A673 (cell line): Measurements from ENCODE around the gene CUX1. TPM values are rescaled to one million over a fixed set of nuclear protein-coding genes. Genes with fewer than 3 reads are reported as not detected.

Experiments used
- BruUV-seq: library from RNA; stranded (reverse); fragments of 400-500 nt; replicated peaks from 2 replicates; lab custom pipeline; 2021; lab: Mats Ljungman, UMichigan
- CTCF ChIA-PET: fragments of 300-600 bp; sonication (Branson Sonifier 250); formaldehyde crosslinking; loops from one replicate; lab custom pipeline; 2022; ENCODE audit warnings: antibody characterized with exemption; lab: Charles Lee
- POLR2A ChIA-PET: fragments of 300-600 bp; sonication (Branson Sonifier 250); formaldehyde crosslinking; loops from one replicate; lab custom pipeline; 2022; ENCODE audit warnings: antibody characterized with exemption; ENCODE audit not compliant: low non-redundant PET; lab: Charles Lee
- DNase-seq: peaks from one replicate; pipeline ENCODE4 v3.0.0-alpha.2; 2015; ENCODE audit warnings: low spot score
- H3K27ac ChIP-seq: fragments of 200-600 bp; sonication (generic); 2 replicates; pipeline ENCODE4 v1.5.1; 2016; ENCODE audit warnings: mixed run types, low read depth, mild to moderate bottlenecking, mixed read lengths, antibody characterized with exemption, low read length; ENCODE audit not compliant: poor library complexity, severe bottlenecking
- H3K27me3 ChIP-seq: fragments of 200-600 bp; sonication (generic); replicated peaks from 2 replicates; pipeline ENCODE4 v1.6.1; 2017; ENCODE audit warnings: mixed run types, low read depth, mild to moderate bottlenecking, mixed read lengths, antibody characterized with exemption, low read length; ENCODE audit not compliant: insufficient read depth, poor library complexity
- H3K36me3 ChIP-seq: fragments of 200-600 bp; sonication (generic); 2 replicates; pipeline ENCODE4 v1.6.1; 2016; ENCODE audit warnings: mixed run types, mild to moderate bottlenecking, mixed read lengths, antibody characterized with exemption, low read length; ENCODE audit not compliant: insufficient read depth, poor library complexity, severe bottlenecking
- H3K4me1 ChIP-seq: fragments of 200-600 bp; sonication (generic); 2 replicates; pipeline ENCODE4 v1.6.1; 2017; ENCODE audit warnings: mixed run types, mild to moderate bottlenecking, mixed read lengths, antibody characterized with exemption, low read length; ENCODE audit not compliant: insufficient read depth, poor library complexity, severe bottlenecking
- H3K4me3 ChIP-seq: fragments of 200-600 bp; sonication (generic); 2 replicates; pipeline ENCODE4 v1.5.1; 2016; ENCODE audit warnings: low read depth, mixed run types, mild to moderate bottlenecking, mixed read lengths, low read length; ENCODE audit not compliant: poor library complexity, severe bottlenecking
- H3K9me3 ChIP-seq: fragments of 200-600 bp; sonication (generic); 2 replicates; pipeline ENCODE4 v1.6.1; 2016; ENCODE audit warnings: mixed run types, low read depth, mild to moderate bottlenecking, mixed read lengths, antibody characterized with exemption, low read length; ENCODE audit not compliant: poor library complexity, severe bottlenecking
- CTCF ChIP-seq: fragments of 300-800, 200-600 bp; sonication (generic); conservative IDR thresholded peaks from 2 replicates; pipeline ENCODE4 v1.5.1; 2017; ENCODE audit warnings: low read depth, mild to moderate bottlenecking, antibody characterized with exemption, low read length, moderate library complexity, mixed read lengths
- EZH2 ChIP-seq: fragments of 200-600 bp; sonication (generic); IDR thresholded peaks from 2 replicates; pipeline ENCODE4 v1.6.1; 2017; ENCODE audit warnings: borderline replicate concordance, low read depth, mild to moderate bottlenecking, mixed read lengths, antibody characterized with exemption, low read length; ENCODE audit not compliant: poor library complexity, severe bottlenecking
- intact Hi-C: fragments of 100-400 bp; cut with micrococcal nuclease; formaldehyde crosslinking; loops from one replicate; pipeline ENCODE4 v1.10.0; 2022; ENCODE audit not compliant: unreplicated experiment
- total RNA-seq: library from RNA; stranded (reverse); gene quantifications from 2 replicates; pipeline ENCODE4 v1.2.3, GENCODE V29; 2021

The CUX1 gene
- total RNA-seq, 1 experiment from 2014 or later, result 49.4 TPM

DNA sequence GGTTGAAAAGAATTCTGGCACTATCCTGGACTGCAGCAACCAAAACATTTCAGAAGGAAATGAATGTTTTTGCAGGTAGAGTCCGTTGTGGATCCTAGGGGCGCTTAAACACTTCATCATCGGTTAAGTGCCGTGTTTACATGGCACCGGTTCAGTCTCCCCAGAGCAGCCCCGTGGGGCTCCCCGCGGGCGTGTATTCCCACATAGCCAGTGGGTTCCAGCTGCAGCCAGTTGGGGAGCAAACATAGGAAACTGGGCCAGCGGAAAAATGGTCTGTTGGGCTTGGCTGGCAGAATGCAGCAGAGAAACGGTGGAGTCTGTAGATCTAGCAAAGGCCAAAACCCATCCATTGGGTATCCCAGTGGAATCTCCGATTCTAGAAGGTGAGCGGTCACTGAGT lies 356.2 kb downstream of the CUX1 start:
- no peaks in the 10 kb centered on the region for H3K27me3 ChIP-seq
- no peak overlapping the region for H3K27ac ChIP-seq
- DNase-seq, result no peak
- ChIA-PET CTCF (no interaction called here), POLR2A (no interaction called here)
- H3K36me3 ChIP-seq, result no peaks in the 10 kb centered on the region
- BruUV-seq, result no TSS peak
- intact Hi-C loops, result no loop called here
- TF ChIP-seq CTCF (no peak), EZH2 (no peak)
- H3K4me1 ChIP-seq, result peaks cover 27% of the 10 kb centered on the region
- no peak overlapping the region for H3K4me3 ChIP-seq
- no peaks in the 10 kb centered on the region for H3K9me3 ChIP-seq

GRCh38 chr7:102175423-102176170 lies 358.2 kb downstream of the CUX1 start:
- ChIA-PET CTCF (no interaction called here), POLR2A (no interaction called here)
- no peak for DNase-seq
- Histone ChIP-seq H3K27me3 (no peaks in the 10 kb centered on the region), H3K4me1 (peaks cover 13% of the 10 kb centered on the region), H3K27ac (no peak overlapping the region), H3K36me3 (no peaks in the 10 kb centered on the region), H3K9me3 (no peaks in the 10 kb centered on the region), H3K4me3 (no peak overlapping the region)
- BruUV-seq, result no TSS peak
- TF ChIP-seq EZH2 (no peak), CTCF (no peak)
- intact Hi-C loops, result no loop called here

DNA sequence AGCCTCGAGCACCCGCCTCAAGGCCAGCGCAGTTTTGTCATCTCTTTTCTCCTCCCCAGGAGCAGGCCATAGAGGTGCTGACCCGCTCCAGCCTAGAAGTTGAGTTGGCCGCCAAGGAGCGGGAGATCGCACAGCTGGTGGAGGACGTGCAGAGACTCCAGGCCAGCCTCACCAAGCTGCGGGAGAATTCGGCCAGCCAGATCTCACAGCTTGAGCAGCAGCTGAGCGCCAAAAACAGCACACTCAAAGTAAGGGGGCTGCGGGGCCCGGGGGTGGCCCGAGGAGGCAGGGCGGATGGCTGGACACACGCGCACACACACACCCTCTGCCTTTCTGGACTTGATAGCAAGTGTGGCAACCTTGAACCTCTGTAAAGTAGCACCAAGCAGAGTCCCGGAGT lies 361.0 kb downstream of the CUX1 start:
- DNase-seq, result no peak
- CTCF ChIA-PET, result no interaction called here
- H3K9me3 ChIP-seq, result no peaks in the 10 kb centered on the region
- H3K36me3 ChIP-seq, result peaks cover 3% of the 10 kb centered on the region
- intact Hi-C loops, result no loop called here
- no peak overlapping the region for H3K4me3 ChIP-seq
- BruUV-seq, result no TSS peak
- no peak for TF ChIP-seq CTCF
- TF ChIP-seq EZH2, result no peak
- H3K4me1 ChIP-seq, result peaks cover 7% of the 10 kb centered on the region
- POLR2A ChIA-PET, result no interaction called here
- H3K27ac ChIP-seq, result no peak overlapping the region
- H3K27me3 ChIP-seq, result no peaks in the 10 kb centered on the region
